Brain microvascular endothelial cell (primary cell): ENCODE data around the gene HIVEP3.
"Not testable (repeated sequence)": the region's sequence is repeated elsewhere in the genome, so short reads cannot be mapped to it uniquely, and the experiment has no call there.

Experiments used
- DNase-seq: peaks from one replicate; pipeline ENCODE4 v3.0.0-alpha.2; 2020
- H3K27ac ChIP-seq: fragments of 250-450 bp; sonication (Bioruptor Pico); 2 replicates; pipeline ENCODE4 v1.5.1; 2020; ENCODE audit warnings: mild to moderate bottlenecking, moderate library complexity
- H3K27me3 ChIP-seq: fragments of 250-450 bp; sonication (Bioruptor Pico); replicated peaks from 2 replicates; pipeline ENCODE4 v1.5.1; 2020; ENCODE audit warnings: mild to moderate bottlenecking
- H3K36me3 ChIP-seq: fragments of 250-450 bp; sonication (Bioruptor Pico); replicated peaks from 2 replicates; pipeline ENCODE4 v1.5.1; 2020; ENCODE audit warnings: mild to moderate bottlenecking
- H3K4me3 ChIP-seq: 2 replicates; pipeline ENCODE4 v1.5.1; 2011; ENCODE audit warnings: low read depth, mild to moderate bottlenecking, control low read depth, low read length, moderate library complexity
- in situ Hi-C: cut with HindIII; loops from 2 replicates; pipeline ENCODE4 v1.10.0; 2017; ENCODE audit warnings: low sequenced_read_pairs, low pct_ligation_motif_present
- TF ChIP-seq, protein P1 (sequence below): IDR thresholded peaks from 2 replicates; pipeline ENCODE4 v1.5.1; 2011; ENCODE audit warnings: low read depth, mild to moderate bottlenecking, moderate library complexity, low read length, control low read depth, inconsistent platforms; ENCODE audit errors: missing control alignments

HIVEP3 gene

GRCh38 chr1:41562328-41562727 is 356.4 kb downstream of the HIVEP3 start:
- no peak overlapping the region for H3K4me3 ChIP-seq
- DNase-seq = no peak
- H3K27ac ChIP-seq = no peak overlapping the region
- TF ChIP-seq, protein P1, sequence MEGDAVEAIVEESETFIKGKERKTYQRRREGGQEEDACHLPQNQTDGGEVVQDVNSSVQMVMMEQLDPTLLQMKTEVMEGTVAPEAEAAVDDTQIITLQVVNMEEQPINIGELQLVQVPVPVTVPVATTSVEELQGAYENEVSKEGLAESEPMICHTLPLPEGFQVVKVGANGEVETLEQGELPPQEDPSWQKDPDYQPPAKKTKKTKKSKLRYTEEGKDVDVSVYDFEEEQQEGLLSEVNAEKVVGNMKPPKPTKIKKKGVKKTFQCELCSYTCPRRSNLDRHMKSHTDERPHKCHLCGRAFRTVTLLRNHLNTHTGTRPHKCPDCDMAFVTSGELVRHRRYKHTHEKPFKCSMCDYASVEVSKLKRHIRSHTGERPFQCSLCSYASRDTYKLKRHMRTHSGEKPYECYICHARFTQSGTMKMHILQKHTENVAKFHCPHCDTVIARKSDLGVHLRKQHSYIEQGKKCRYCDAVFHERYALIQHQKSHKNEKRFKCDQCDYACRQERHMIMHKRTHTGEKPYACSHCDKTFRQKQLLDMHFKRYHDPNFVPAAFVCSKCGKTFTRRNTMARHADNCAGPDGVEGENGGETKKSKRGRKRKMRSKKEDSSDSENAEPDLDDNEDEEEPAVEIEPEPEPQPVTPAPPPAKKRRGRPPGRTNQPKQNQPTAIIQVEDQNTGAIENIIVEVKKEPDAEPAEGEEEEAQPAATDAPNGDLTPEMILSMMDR = no peak
- no peaks in the 10 kb centered on the region for H3K27me3 ChIP-seq
- in situ Hi-C loops = no loop called here
- H3K36me3 ChIP-seq = no peaks in the 10 kb centered on the region

GRCh38 chr1:41560931-41561330 is 357.8 kb downstream of the HIVEP3 start:
- no peaks in the 10 kb centered on the region for H3K27me3 ChIP-seq
- in situ Hi-C loops = no loop called here
- H3K4me3 ChIP-seq = no peak overlapping the region
- H3K27ac ChIP-seq = no peak overlapping the region
- no peaks in the 10 kb centered on the region for H3K36me3 ChIP-seq
- TF ChIP-seq, protein P1 = no peak
- DNase-seq = no peak

- Histone ChIP-seq H3K27ac (no peak overlapping the region), H3K4me3 (no peak overlapping the region), H3K36me3 (no peaks in the 10 kb centered on the region), H3K27me3 (no peaks in the 10 kb centered on the region)
- in situ Hi-C loops = no loop called here
- TF ChIP-seq, protein P1 = no peak
- no peak for DNase-seq
Observed at GRCh38 chr1:41560496-41560895, 358.2 kb downstream of the HIVEP3 start.

- in situ Hi-C loops = no loop called here
- Histone ChIP-seq H3K36me3 (no peaks in the 10 kb centered on the region), H3K27ac (no peak overlapping the region), H3K27me3 (no peaks in the 10 kb centered on the region), H3K4me3 (no peak overlapping the region)
- no peak for DNase-seq
- TF ChIP-seq, protein P1 = no peak
Observed at GRCh38 chr1:41559331-41559730, 359.4 kb downstream of the HIVEP3 start.

DNA sequence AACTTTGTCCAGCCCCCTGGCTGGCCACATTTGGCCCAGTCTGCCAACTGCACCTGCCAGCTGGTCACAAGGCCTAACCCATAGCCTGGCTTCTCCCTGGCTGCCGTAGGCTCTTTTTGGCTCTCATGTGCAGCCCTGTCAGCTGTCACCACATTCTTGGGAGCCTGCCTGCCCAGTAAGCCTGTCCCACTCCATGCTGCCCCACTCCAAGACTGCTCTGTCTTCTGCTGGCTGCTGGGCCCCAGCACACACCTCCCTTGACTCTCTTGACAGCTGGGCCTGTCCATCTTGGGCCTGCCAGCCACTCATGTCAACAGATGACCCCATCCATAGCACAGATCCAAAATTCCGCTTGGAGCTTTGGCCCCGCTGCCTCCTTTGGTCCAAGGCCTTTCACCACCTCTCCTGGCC is 360.0 kb downstream of the HIVEP3 start:
- Histone ChIP-seq H3K27me3 (no peaks in the 10 kb centered on the region), H3K27ac (no peak overlapping the region), H3K4me3 (no peak overlapping the region), H3K36me3 (no peaks in the 10 kb centered on the region)
- DNase-seq = no peak
- in situ Hi-C loops = no loop called here
- TF ChIP-seq, protein P1 = no peak

- no peaks in the 10 kb centered on the region for H3K27me3 ChIP-seq
- DNase-seq = no peak
- H3K4me3 ChIP-seq = no peak overlapping the region
- TF ChIP-seq, protein P1 = no peak
- H3K27ac ChIP-seq = no peak overlapping the region
- no peaks in the 10 kb centered on the region for H3K36me3 ChIP-seq
- in situ Hi-C loops = no loop called here
Observed at GRCh38 chr1:41557751-41558455, 360.8 kb downstream of the HIVEP3 start.

DNA sequence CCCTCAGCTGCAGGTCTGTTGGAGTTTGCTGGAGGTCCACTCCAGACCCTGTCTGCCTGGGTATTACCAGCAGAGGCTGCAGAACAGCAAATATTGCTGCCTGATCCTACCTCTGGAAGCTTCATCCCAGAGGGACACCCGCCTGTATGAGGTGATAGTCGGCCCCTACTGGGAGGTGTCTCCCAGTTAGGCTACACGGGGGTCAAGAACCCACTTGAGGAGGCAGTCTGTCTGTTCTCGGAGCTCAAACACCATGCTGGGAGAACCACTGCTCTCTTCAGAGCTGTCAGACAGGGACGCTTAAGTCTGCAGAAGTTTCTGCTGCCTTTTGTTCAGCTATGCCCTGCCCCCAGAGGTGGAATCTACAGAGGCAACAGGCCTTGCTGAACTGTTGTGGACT is 364.0 kb downstream of the HIVEP3 start:
- H3K36me3 ChIP-seq, in situ Hi-C loops, DNase-seq, H3K27me3 ChIP-seq, H3K27ac ChIP-seq, H3K4me3 ChIP-seq: not testable (repeated sequence)
